GM10847 (cell line): Measurements from ENCODE around the gene SIPA1.

Experiments used
- POLR2A ChIP-seq: IDR thresholded peaks from 2 replicates; pipeline ENCODE4 v1.6.1; 2011; ENCODE audit not compliant: insufficient read length; ENCODE audit errors: extremely low read depth

The SIPA1 gene

DNA sequence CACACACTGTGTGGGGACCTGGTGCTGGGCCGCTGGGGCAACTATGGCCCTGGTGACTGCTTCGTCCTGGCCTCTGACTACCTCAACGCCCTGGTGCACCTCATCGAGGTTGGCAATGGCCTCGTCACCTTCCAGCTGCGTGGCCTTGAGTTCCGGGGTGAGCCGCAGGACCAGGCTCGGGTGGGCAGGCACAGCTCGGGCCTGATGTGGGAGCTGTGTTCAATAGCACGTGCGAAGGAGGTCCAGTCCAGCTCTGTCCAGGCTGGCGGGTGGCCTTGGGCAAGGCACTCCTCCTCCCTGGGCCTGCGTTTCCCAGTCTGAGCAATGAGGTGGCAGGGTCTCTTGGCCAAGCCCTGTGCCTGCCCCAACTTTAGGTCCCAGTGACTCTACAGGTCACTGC lies 8.3 kb upstream of the SIPA1 start:
- no peak for TF ChIP-seq POLR2A

DNA sequence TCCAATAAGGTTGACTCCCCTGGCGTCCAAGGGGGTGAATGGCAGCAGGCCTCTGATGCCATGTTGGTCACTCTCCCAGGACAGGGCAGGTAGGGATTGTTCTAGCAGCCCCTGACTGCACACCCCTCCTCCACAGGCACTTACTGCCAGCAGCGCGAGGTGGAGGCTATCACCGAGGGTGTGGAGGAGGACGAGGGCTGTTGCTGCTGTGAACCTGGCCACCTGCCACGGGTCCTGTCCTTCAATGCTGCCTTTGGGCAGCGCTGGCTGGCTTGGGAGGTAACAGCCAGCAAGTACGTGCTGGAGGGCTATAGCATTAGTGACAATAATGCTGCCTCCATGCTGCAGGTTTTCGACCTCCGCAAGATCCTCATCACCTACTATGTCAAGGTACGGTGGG lies 7.7 kb upstream of the SIPA1 start:
- TF ChIP-seq POLR2A: no peak

DNA sequence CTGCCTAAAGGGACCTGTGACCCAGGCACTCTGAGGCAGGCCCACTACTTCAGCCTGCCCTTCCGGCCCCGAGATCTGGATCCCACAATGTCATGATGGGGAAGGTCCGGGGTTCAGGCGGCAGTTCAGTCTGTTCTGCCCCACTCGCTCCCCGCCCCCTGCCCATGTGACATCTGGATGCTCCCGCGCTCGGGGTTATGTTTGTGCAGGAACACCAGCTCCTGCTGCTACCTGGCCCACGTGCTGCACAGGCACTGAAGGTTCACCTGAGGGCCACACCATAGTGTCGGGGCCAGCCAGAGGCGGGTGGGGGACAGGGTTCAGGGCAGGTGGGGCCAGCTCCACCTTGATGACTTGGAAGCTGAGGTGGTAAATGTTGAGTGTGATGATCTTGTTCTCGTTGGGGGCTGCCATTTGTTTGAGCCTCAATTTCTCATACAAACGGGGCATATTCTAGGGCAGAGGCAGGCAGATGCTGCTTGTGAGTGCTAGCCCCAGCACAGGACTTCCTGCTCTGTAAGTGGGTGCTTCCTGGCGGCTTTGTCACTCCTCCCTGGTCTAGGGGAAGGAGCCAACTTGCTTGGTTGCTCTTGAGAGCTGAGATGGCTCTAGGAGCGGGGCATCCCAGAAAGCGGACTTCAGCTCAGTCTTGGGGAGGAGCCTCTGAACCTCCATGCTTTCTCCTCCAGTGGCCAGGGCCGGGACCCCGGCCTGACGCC lies 4.4 kb upstream of the SIPA1 start:
- TF ChIP-seq POLR2A: no peak

DNA sequence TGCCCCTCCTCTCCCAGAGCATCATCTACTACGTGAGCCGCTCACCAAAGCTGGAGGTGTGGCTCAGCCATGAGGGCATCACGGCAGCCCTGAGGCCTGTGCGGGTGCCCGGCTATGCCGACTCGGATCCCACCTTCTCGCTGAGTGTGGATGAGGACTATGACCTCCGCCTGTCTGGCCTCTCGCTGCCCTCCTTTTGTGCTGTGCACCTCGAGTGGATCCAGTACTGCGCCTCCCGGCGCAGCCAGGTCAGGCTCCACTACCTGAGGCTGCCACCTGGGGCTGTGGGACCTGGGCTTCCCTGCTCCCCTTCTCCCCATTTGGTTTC lies 3.8 kb upstream of the SIPA1 start:
- no peak for TF ChIP-seq POLR2A

DNA sequence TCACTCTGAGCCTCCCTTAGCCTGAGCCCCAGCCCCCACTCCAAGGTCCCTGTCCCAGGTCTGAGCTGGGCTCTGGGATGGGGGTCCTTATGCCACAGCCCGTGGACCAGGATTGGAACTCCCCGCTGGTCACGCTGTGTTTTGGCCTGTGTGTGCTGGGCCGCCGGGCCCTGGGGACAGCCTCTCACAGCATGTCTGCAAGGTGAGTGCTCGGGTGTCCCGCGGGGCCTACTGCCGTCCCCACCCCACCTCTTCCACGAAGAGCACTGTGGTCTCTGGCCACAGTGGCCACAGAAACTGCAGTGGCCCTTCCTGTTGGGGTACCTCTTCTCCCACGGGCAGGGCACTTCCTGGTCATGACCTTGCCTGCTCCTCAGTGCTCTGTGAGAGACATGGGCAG lies 3.5 kb upstream of the SIPA1 start:
- no peak for TF ChIP-seq POLR2A

DNA sequence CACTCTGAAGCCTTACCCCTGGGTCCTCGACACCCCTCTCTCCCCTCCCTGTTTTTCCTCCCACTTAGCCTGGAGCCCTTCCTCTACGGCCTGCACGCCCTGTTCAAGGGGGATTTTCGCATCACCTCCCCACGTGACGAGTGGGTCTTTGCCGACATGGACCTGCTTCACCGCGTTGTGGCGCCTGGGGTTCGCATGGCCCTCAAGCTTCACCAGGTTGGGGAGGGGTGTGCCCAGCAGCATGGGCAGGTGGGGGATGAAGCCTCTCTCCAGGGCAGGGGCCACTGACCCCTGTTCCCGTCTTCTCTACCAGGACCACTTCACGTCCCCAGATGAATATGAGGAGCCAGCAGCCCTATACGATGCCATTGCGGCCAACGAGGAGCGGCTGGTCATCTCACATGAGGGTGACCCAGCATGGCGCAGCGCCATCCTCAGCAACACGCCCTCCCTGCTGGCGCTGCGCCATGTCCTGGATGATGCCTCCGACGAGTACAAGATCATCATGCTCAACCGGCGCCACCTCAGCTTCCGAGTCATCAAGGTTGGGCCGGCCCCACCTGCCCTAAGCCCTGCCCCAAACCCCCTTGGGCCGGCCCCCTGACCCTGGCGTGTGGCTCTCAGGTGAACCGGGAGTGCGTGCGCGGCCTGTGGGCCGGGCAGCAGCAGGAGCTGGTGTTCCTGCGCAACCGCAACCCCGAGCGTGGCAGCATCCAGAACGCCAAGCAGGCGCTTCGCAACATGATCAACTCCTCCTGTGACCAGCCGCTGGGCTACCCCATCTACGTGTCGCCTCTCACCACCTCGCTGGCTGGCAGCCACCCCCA lies 2.8 kb upstream of the SIPA1 start:
- TF ChIP-seq POLR2A: no peak

DNA sequence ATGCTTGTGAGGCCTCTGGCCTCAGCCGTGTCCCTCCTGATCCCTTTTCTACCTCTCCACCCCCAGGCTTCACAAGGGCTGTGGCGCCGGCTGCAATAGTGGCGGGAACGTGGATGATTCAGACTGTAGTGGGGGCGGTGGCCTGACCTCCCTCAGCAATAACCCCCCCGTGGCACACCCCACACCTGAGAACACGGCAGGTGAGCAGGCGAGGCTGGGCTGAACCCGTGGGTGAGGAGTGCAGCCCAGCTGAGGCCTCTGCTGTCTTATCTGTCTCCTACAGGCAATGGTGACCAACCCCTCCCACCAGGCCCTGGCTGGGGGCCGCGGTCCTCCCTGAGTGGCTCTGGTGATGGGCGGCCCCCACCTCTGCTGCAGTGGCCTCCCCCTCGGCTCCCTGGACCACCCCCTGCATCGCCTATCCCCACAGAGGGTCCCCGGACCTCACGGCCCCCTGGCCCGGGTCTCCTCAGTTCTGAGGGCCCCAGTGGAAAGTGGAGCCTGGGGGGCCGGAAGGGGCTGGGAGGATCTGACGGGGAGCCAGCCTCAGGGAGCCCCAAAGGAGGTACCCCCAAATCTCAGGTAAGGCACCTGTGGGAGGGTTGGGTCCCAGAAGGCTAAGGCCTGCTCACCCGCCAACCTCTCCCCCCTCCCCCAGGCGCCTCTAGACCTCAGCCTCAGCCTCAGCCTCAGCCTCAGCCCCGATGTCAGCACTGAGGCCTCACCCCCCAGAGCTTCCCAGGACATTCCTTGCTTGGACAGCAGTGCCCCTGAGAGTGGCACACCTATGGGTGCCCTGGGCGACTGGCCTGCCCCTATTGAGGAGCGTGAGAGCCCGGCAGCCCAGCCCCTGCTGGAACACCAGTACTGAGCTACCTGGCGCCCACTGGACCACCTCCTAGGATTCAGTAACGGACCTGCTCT lies 1.5 kb upstream of the SIPA1 start:
- TF ChIP-seq POLR2A: no peak

DNA sequence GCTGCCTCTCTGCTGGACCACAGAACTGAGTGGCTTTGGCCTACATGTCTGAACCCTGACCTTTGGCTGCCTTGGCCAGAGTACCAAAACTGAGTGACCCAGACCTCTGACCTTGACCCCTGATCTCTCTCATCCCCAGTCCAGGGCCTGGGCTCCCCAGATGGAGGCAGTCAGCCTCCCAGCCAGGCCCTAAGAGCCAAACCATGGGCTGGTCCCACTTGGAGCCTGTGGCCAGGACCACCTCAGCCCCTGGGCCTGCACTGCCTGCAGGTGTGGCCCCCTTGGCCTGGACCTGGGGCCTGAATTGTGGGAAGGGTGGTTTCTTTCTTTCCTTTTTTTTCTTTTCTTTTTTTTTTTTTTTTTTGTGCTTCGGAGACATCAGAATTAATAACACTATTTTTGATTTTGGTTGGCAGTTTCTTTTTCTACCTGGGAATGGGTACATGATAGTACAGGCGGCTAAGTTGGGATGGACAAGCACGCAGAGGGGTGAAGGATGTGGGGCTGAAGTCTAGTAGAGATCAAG lies 806 bp upstream of the SIPA1 start:
- TF ChIP-seq POLR2A: no peak

DNA sequence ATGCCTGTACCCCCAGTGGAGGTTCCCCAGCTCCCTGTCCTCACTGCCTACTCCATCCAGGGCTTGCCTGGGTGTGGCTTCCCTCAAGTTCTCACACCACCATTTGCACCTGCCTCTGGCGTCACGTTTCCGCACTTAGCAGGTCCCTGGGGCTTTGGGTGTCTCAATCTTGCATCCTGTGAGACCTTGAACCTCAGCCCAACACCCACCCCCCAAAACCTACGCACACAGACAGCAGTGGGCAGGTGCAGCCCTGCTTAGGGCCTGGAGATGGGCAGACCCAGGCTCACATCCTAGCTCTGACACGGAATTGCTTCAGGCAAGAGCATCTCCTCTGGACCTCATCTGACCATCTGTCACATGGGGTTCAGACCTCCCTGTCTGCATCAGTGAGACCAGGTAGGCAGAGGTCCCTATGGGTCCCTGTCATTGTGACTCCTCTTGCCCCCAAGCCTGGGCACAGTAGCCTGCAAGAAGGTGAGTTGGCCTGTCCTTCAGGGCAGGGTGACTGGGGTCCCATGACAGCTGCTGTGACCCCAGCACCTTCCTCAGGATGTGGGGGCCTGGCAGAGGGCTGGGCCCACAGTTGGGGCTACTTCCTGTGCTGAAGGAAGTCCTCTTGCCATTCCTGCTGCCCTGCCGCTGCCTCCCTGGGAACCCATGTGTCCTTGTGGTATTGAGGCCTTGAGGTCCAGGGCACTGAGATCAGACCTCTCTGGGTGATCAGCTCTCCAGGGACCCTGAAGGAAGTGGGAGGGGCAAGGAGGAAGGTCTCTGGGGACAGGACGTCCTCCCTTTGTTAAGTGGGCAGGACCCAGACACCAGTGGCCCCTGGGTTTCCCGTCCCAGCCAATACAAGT lies 2.0 kb downstream of the SIPA1 start:
- TF ChIP-seq POLR2A: no peak

DNA sequence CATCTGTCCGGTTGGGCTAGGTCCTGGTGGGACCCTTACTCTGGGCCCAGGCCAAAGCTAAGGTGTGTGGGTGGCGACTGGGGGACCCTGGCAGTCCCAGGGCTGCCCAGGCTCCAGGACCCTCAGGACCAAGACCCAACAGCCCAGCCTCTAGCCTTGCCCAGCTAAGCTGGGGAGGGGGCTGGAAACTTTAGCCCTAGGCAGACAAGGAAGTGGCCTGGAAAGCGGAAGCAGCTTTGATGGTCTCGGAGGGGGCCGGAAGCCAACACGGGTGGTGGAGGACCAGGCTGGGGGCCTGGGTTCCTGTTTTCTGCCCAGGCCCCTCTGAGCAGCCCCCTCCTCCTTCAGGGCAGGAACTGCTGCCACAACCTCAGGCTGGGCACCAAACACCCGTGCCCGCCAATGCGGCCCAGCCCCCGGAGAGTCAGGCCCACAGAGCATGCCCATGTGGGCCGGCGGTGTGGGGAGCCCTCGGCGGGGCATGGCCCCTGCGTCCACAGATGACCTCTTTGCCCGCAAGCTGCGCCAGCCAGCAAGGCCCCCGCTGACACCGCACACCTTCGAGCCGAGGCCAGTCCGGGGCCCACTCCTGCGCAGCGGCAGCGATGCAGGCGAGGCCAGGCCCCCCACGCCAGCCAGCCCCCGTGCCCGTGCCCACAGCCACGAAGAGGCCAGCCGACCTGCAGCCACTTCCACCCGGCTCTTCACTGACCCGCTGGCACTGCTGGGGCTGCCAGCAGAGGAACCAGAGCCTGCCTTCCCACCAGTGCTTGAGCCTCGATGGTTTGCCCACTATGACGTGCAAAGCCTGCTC lies 2.8 kb downstream of the SIPA1 start:
- no peak for TF ChIP-seq POLR2A

DNA sequence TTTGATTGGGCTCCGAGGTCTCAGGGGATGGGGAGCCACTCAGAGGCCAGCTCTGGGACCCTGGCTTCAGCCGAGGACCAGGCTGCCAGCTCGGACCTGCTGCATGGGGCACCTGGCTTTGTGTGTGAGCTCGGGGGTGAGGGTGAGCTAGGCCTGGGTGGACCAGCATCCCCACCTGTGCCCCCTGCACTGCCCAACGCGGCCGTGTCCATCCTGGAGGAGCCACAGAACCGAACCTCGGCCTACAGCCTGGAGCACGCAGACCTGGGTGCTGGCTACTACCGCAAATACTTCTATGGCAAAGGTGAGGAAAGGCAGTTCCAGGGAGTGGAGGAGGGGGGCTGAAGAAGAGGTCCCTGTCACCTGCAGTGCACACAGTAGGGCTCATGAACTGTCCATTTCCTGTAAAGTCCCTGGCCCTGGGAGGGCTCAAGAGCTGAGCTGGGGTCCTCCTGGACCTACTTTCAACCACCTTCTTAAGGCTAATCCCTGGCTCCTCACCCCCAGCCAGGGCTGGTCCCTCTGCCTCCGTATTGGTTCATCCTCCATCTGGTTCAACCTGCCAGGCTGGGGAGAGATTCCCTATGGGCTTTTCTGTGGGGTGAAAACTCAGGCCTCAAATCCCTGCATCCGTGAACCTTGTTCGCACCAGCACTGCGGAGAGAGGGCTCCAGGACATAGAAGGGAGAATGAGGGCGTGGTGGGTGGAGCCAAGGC lies 3.6 kb downstream of the SIPA1 start:
- TF ChIP-seq POLR2A: no peak

DNA sequence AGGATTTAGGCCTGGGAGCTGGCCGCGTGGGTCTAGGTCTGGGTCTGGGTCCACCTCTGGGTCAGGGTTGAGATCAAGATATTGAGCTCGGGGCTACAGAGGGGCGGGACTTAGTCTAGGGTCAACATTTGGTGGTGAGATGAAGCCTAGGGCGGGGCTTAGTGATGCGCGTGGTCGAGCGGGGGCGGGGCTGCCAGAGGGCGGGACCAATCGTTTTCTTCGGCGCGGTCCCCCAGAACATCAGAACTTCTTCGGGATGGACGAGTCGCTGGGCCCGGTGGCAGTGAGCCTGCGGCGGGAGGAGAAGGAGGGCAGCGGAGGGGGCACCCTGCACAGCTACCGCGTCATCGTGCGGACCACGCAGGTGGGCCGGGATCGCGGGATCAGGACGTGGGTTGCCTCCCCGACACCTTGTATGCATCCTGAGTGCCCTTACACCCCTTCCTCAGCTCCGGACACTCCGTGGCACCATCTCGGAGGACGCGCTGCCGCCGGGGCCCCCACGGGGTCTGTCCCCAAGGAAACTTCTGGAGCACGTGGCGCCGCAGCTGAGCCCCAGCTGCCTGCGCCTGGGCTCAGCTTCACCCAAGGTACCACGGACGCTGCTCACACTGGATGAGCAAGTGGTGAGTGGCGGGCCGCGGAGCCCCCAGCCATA lies 4.2 kb downstream of the SIPA1 start:
- no peak for TF ChIP-seq POLR2A

DNA sequence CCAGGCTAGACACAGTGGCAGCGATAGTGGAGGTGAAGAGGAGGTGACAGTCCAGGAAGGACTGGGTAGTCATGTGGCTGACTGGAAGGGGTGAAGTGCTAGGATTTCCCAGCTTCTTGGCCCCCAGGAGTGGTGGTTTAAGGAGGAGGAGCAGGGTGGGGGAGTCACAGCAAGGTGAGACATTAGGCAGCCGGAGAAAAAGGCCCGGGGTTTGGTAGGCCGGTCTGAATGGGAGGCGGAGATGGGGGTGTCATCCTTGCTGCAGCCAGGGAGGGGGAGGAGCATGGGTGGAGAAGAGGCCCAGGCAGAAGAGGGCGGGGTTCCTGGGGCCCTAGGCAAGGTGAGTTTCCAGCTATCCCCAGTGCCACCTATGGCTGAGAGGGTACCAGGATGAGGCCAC lies 6.1 kb downstream of the SIPA1 start:
- TF ChIP-seq POLR2A: no peak
